K562 (cell line): ENCODE results near the gene FXYD3. TPM values are rescaled to one million over a fixed set of nuclear protein-coding genes. Genes with fewer than 3 reads are reported as not detected.

ENCODE experiments used
- ARNT ChIP-seq, 2 experiments: fragments of 450-650 bp; IDR thresholded peaks; 2 replicates each; pipeline ENCODE4 v1.6.1; 2016; ENCODE audit warnings: mild to moderate bottlenecking in 1 of 2
- C11orf30 ChIP-seq: fragments of 450-650 bp; IDR thresholded peaks from 2 replicates; pipeline ENCODE4 v1.6.1; 2016; ENCODE audit warnings: low read depth, mild to moderate bottlenecking
- CBFA2T3 ChIP-seq: fragments of 450-650 bp; IDR thresholded peaks from 2 replicates; pipeline ENCODE4 v1.6.1; 2017
- EWSR1 ChIP-seq: fragments of 450-650 bp; IDR thresholded peaks from 2 replicates; pipeline ENCODE4 v1.6.1; 2018; ENCODE audit warnings: borderline replicate concordance, mild to moderate bottlenecking, low read depth, moderate library complexity; ENCODE audit not compliant: partially characterized antibody
- FIP1L1 ChIP-seq: fragments of 200-400 bp; formaldehyde crosslinking; IDR thresholded peaks from 2 replicates; pipeline ENCODE4 v1.6.1; 2018; ENCODE audit warnings: mild to moderate bottlenecking, low read depth, low read length; ENCODE audit not compliant: poor library complexity, severe bottlenecking
- FOXJ2 ChIP-seq: fragments of 200-800 bp; sonication (Bioruptor generic); IDR thresholded peaks from 2 replicates; pipeline ENCODE4 v1.6.1; 2016; ENCODE audit warnings: missing genetic modification characterization, missing compliant biosample characterization
- HBP1 ChIP-seq: fragments of 450-650 bp; formaldehyde crosslinking; IDR thresholded peaks from 2 replicates; pipeline ENCODE4 v1.4.0; 2022; ENCODE audit warnings: missing genetic modification characterization
- HMG20B ChIP-seq: fragments of 250-450 bp; sonication (Bioruptor Pico); IDR thresholded peaks from 2 replicates; pipeline ENCODE4 v1.5.0; 2021; ENCODE audit warnings: mild to moderate bottlenecking
- HNRNPUL1 ChIP-seq: fragments of 200-400 bp; formaldehyde crosslinking; IDR thresholded peaks from 2 replicates; pipeline ENCODE4 v1.6.1; 2017; ENCODE audit warnings: low read length
- IRF1 ChIP-seq: sonication (generic); formaldehyde crosslinking; IDR thresholded peaks from 2 replicates; pipeline ENCODE4 v1.8.0; 2022; ENCODE audit warnings: missing genetic modification reagents, mild to moderate bottlenecking, borderline replicate concordance
- PTBP1 ChIP-seq: fragments of 200-400 bp; formaldehyde crosslinking; IDR thresholded peaks from 2 replicates; pipeline ENCODE4 v1.6.1; 2017; ENCODE audit warnings: low read depth, low read length
- RBFOX2 ChIP-seq: fragments of 200-400 bp; formaldehyde crosslinking; IDR thresholded peaks from 2 replicates; pipeline ENCODE4 v1.6.1; 2017; ENCODE audit warnings: low read depth, mild to moderate bottlenecking, low read length, moderate library complexity
- SMAD4 ChIP-seq: fragments of 250-450 bp; sonication (Bioruptor Pico); conservative IDR thresholded peaks from 2 replicates; pipeline ENCODE4 v1.8.0; 2021; ENCODE audit warnings: inconsistent platforms, mild to moderate bottlenecking, moderate library complexity
- SMARCA5 ChIP-seq: fragments of 450-650 bp; IDR thresholded peaks from 2 replicates; pipeline ENCODE4 v1.6.1; 2016
- TAF9B ChIP-seq: fragments of 450-650 bp; IDR thresholded peaks from 2 replicates; pipeline ENCODE4 v1.6.1; 2018; ENCODE audit warnings: mild to moderate bottlenecking; ENCODE audit not compliant: partially characterized antibody
- XRCC4 ChIP-seq: IDR thresholded peaks from one replicate; pipeline ENCODE4 v1.6.1; 2011; ENCODE audit not compliant: insufficient read depth, insufficient read length; ENCODE audit errors: extremely low read depth
- XRCC5 ChIP-seq: fragments of 200-400 bp; formaldehyde crosslinking; IDR thresholded peaks from 2 replicates; pipeline ENCODE4 v1.6.1; 2017; ENCODE audit warnings: low read depth, mild to moderate bottlenecking, low read length
- ZBTB11 ChIP-seq, 3 experiments: fragments of 200-800 bp in 1 of 3; fragments of 250-450 bp in 1 of 3; fragments of 450-650 bp in 1 of 3; sonication (Bioruptor Pico) in 1 of 3; sonication (Bioruptor generic) in 1 of 3; formaldehyde crosslinking in 1 of 3; IDR thresholded peaks; 2 replicates each; pipeline versions ENCODE4 v1.6.1 to v1.8.0; 2016 to 2022; ENCODE audit warnings: mild to moderate bottlenecking in 2 of 3, missing genetic modification characterization in 2 of 3, missing compliant biosample characterization in 1 of 3, moderate library complexity in 1 of 3
- ZBTB12 ChIP-seq: fragments of 250-450 bp; sonication (Bioruptor Pico); IDR thresholded peaks from 2 replicates; pipeline ENCODE4 v1.4.0; 2020
- ZKSCAN1 ChIP-seq: fragments of 150-350 bp; IDR thresholded peaks from 2 replicates; pipeline ENCODE4 v1.6.1; 2016; ENCODE audit warnings: low read depth, low read length
- ZNF175 ChIP-seq: fragments of 200-800 bp; sonication (Bioruptor generic); IDR thresholded peaks from 2 replicates; pipeline ENCODE4 v1.6.1; 2016; ENCODE audit warnings: low read depth, mild to moderate bottlenecking, missing genetic modification characterization, missing compliant biosample characterization
- ZNF184 ChIP-seq: sonication (generic); formaldehyde crosslinking; IDR thresholded peaks from 2 replicates; pipeline ENCODE4 v1.5.0; 2020; ENCODE audit warnings: missing genetic modification reagents
- ZNF354B ChIP-seq: fragments of 250-450 bp; sonication (Bioruptor Pico); IDR thresholded peaks from 2 replicates; pipeline ENCODE4 v1.4.0; 2020
- polyA plus RNA-seq, 8 experiments: library from polyadenylated mRNA; depleted of rRNA in 4 of 8; stranded (reverse) in 5 of 8; unstranded in 3 of 8; fragments of >200 nt; fragmentation: Nextera tagmentation in 2 of 8; fragmentation: Illumina TruSeq in 1 of 8; extraction: Ambion mirVana in 2 of 8; extraction: Trizol in 1 of 8; gene quantifications; 2 replicates each; pipeline versions ENCODE4 v1.2.1 to v1.2.3, GENCODE V29; 2011 to 2014; ENCODE audit warnings: inconsistent platforms in 1 of 8, missing spikeins in 1 of 8
- total RNA-seq, 7 experiments: library from RNA; depleted of rRNA in 6 of 7; stranded (reverse); fragments of >200 nt in 6 of 7; fragmentation: Illumina TruSeq in 2 of 7; extraction: Trizol in 2 of 7; gene quantifications; 2 replicates each; pipeline versions ENCODE4 v1.2.1 to v1.2.3, GENCODE V29; 2011 to 2021; ENCODE audit warnings: low replicate concordance in 1 of 7

The FXYD3 gene
- total and polyA plus RNA-seq, 9 of the 15 experiments (the other 6 are each of a cell fraction or from before 2014, with no cell fraction given), result 0.24 TPM; not detected in 8

GRCh38 chr19:35144600-35145436 is 29.2 kb downstream of the FXYD3 start (continued):
- no peak for TF ChIP-seq C11orf30
- no peak for TF ChIP-seq ARNT (IDR thresholded peaks at IDR 0.05)
- no peak for TF ChIP-seq ZNF184 (CRISPR knock-in tag)
- TF ChIP-seq PTBP1, result no peak
- TF ChIP-seq RBFOX2, result no peak
- no peak for TF ChIP-seq FOXJ2 (tag)
- TF ChIP-seq XRCC5, result no peak
- TF ChIP-seq FIP1L1, result no peak
- TF ChIP-seq ZKSCAN1, result no peak
- TF ChIP-seq SMAD4 (CRISPR knock-in tag), result no peak
- no peak for TF ChIP-seq ZBTB11 (CRISPR knock-in tag; IDR thresholded peaks at IDR 0.05)
- no peak for TF ChIP-seq HMG20B (CRISPR knock-in tag)
- TF ChIP-seq HBP1, result no peak
- no peak for TF ChIP-seq TAF9B
- TF ChIP-seq EWSR1, result no peak
- no peak for TF ChIP-seq HNRNPUL1
- no peak for TF ChIP-seq IRF1 (CRISPR knock-in tag)
- TF ChIP-seq ZNF354B (CRISPR knock-in tag), result no peak
- no peak for TF ChIP-seq ZBTB12
- TF ChIP-seq SMARCA5, result no peak
- TF ChIP-seq ZNF175 (CRISPR knock-in tag), result no peak
- TF ChIP-seq CBFA2T3, result no peak
- no peak for TF ChIP-seq XRCC4
